ENCODE results near the gene BPIFB3. TPM values are rescaled to one million over a fixed set of nuclear protein-coding genes. Genes with fewer than 3 reads are reported as not detected.
A peak's percentile ranks its signal among the peaks of the same experiment; 100 is the strongest.

BPIFB3 gene
- total RNA-seq, 1 experiment from 2014 or later, result not detected

GRCh38 chr20:33059741-33060390, 6.2 kb downstream of the BPIFB3 start (continued):
- TF ChIP-seq ZSCAN18 (CRISPR knock-in tag; IDR thresholded peaks at IDR 0.05) (no peak), ZNF121 (CRISPR knock-in tag; IDR thresholded peaks at IDR 0.05) (no peak), E2F4 (CRISPR knock-in tag; IDR thresholded peaks at IDR 0.05; ENCODE audit: borderline replicate concordance, low read depth) (no peak)

GRCh38 chr20:33061658-33062028, 7.9 kb downstream of the BPIFB3 start:
- no peak overlapping the region for H3K27ac Mint-ChIP-seq
- TF ChIP-seq GABPB1 (CRISPR knock-in tag; IDR thresholded peaks at IDR 0.05) (no peak), ZSCAN18 (CRISPR knock-in tag; IDR thresholded peaks at IDR 0.05) (no peak)
- ATAC-seq, result no peak
- ChIA-PET POLR2A (no interaction called here), CTCF (interaction anchor here (1.1 kb wide), 1 partner anchor 34 kb away, joined by 3 read pairs; no protein-coding TSS in a partner anchor)
- no peaks in the 10 kb centered on the region for H3K36me3 Mint-ChIP-seq
- DNase-seq (ENCODE audit: low spot score), result no peak
- no peaks in the 10 kb centered on the region for H3K9me3 Mint-ChIP-seq
- no peak overlapping the region for H3K4me3 Mint-ChIP-seq
- H3K27me3 Mint-ChIP-seq (ENCODE audit: low read depth), result no peaks in the 10 kb centered on the region
- no peaks in the 10 kb centered on the region for H3K4me1 Mint-ChIP-seq

- ATAC-seq (no peak), DNase-seq (ENCODE audit: low spot score) (no peak)
- H3K36me3 Mint-ChIP-seq, result no peaks in the 10 kb centered on the region
- POLR2A ChIA-PET, result no interaction called here
- peak overlapping the region; percentile 55; the same call in 1 of the 2 replicates for H3K27ac Mint-ChIP-seq
- no peaks in the 10 kb centered on the region for H3K4me1 Mint-ChIP-seq
- H3K4me3 Mint-ChIP-seq, result no peak overlapping the region
- no peaks in the 10 kb centered on the region for H3K27me3 Mint-ChIP-seq (ENCODE audit: low read depth)
- CTCF ChIA-PET, result interaction anchor here (1.0 to 1.1 kb wide), 2 partner anchors 34 to 66 kb away, joined by 3 read pairs; no protein-coding TSS in a partner anchor
- no peaks in the 10 kb centered on the region for H3K9me3 Mint-ChIP-seq
- TF ChIP-seq ZNF263 (CRISPR knock-in tag; IDR thresholded peaks at IDR 0.05; ENCODE audit: low read depth) (no peak), GABPB1 (CRISPR knock-in tag; IDR thresholded peaks at IDR 0.05) (no peak), ZNF121 (CRISPR knock-in tag; IDR thresholded peaks at IDR 0.05) (no peak), TEAD4 (CRISPR knock-in tag; IDR thresholded peaks at IDR 0.05) (no peak)
Measured at GRCh38 chr20:33062105-33062824, 8.6 kb downstream of the BPIFB3 start.

- TF ChIP-seq SOX15 (CRISPR knock-in tag; IDR thresholded peaks at IDR 0.05), result no peak
- no peak for TF ChIP-seq E2F4 (CRISPR knock-in tag; IDR thresholded peaks at IDR 0.05; ENCODE audit: borderline replicate concordance, low read depth)
- TF ChIP-seq ATF6 (CRISPR knock-in tag; IDR thresholded peaks at IDR 0.05), result no peak
- TF ChIP-seq CTCF (IDR thresholded peaks at IDR 0.05), result no peak
- no peak for TF ChIP-seq SMAD3 (CRISPR knock-in tag; IDR thresholded peaks at IDR 0.05; ENCODE audit: borderline replicate concordance)
- no peak for TF ChIP-seq ZNF423 (CRISPR knock-in tag; IDR thresholded peaks at IDR 0.05)
- TF ChIP-seq RORB (CRISPR knock-in tag; IDR thresholded peaks at IDR 0.05), result no peak
- TF ChIP-seq FOXP4 (CRISPR knock-in tag; IDR thresholded peaks at IDR 0.05), result no peak
- no peak for TF ChIP-seq SMAD4 (CRISPR knock-in tag; IDR thresholded peaks at IDR 0.05)
- DNase-seq (ENCODE audit: low spot score) (no peak), ATAC-seq (no peak)
- POLR2A ChIA-PET, result no interaction called here
- CTCF ChIA-PET, result interaction anchor here (1.0 to 1.1 kb wide), 2 partner anchors 33 to 67 kb away, joined by 3 read pairs; no protein-coding TSS in a partner anchor
- no peak overlapping the region for H3K4me3 Mint-ChIP-seq
- no peaks in the 10 kb centered on the region for H3K36me3 Mint-ChIP-seq
- no peaks in the 10 kb centered on the region for H3K27me3 Mint-ChIP-seq (ENCODE audit: low read depth)
- H3K4me1 Mint-ChIP-seq, result no peaks in the 10 kb centered on the region
- no peaks in the 10 kb centered on the region for H3K9me3 Mint-ChIP-seq
- H3K27ac Mint-ChIP-seq, result peak overlapping the region; percentile 32; the same call in 1 of the 2 replicates
Measured at GRCh38 chr20:33062825-33063149, 9.1 kb downstream of the BPIFB3 start.

All from WTC11 (cell line).